ENCODE data around the gene SLC4A1AP. TPM values are rescaled to one million over a fixed set of nuclear protein-coding genes. Genes with fewer than 3 reads are reported as not detected.

SLC4A1AP gene
- total and polyA plus RNA-seq, 2 of the 13 experiments (the other 11 are each of a cell fraction or from before 2014, with no cell fraction given) = 15.3 to 44.6 TPM

- TF ChIP-seq GMEB1 (CRISPR knock-in tag; IDR thresholded peaks at IDR 0.05; ENCODE audit: borderline replicate concordance) (peak; percentile 28; the same call in 1 of the 2 replicates), ZBTB33 (CRISPR knock-in tag; IDR thresholded peaks at IDR 0.05) (no peak), ZNF709 (CRISPR knock-in tag; IDR thresholded peaks at IDR 0.05) (0 out of 2 replicates have a peak, but pooled peaks have one; percentile 81), ZNF280D (CRISPR knock-in tag; IDR thresholded peaks at IDR 0.05) (no peak), DNMT1 (CRISPR knock-in tag; IDR thresholded peaks at IDR 0.05) (peak; percentile 73; the same call in 1 of the 2 replicates), ZNF792 (CRISPR knock-in tag; IDR thresholded peaks at IDR 0.05) (no peak), MLLT10 (CRISPR knock-in tag; IDR thresholded peaks at IDR 0.05) (no peak), ZNF335 (CRISPR knock-in tag; IDR thresholded peaks at IDR 0.05) (no peak), ZNF207 (IDR thresholded peaks at IDR 0.05; ENCODE audit: borderline replicate concordance) (no peak), PCBP2 (optimal IDR thresholded peaks at IDR 0.05; ENCODE audit: low read depth, low read length, poor library complexity, severe bottlenecking) (no peak), ZFP36L1 (CRISPR knock-in tag; IDR thresholded peaks at IDR 0.05) (peak; percentile 78; the same call in 1 of the 2 replicates), ZNF674 (CRISPR knock-in tag; IDR thresholded peaks at IDR 0.05; ENCODE audit: low read depth) (no peak), IRX3 (CRISPR knock-in tag; IDR thresholded peaks at IDR 0.05; ENCODE audit: borderline replicate concordance, low read depth) (no peak), ZNF777 (CRISPR knock-in tag; IDR thresholded peaks at IDR 0.05) (no peak), ZFY (CRISPR knock-in tag; IDR thresholded peaks at IDR 0.05) (no peak), HDAC2 (CRISPR knock-in tag; IDR thresholded peaks at IDR 0.05) (no peak; the same call in 1 of the 2 replicates), GPN1 (CRISPR knock-in tag; IDR thresholded peaks at IDR 0.05; ENCODE audit: borderline replicate concordance) (no peak)
- TF ChIP-seq, protein P1, sequence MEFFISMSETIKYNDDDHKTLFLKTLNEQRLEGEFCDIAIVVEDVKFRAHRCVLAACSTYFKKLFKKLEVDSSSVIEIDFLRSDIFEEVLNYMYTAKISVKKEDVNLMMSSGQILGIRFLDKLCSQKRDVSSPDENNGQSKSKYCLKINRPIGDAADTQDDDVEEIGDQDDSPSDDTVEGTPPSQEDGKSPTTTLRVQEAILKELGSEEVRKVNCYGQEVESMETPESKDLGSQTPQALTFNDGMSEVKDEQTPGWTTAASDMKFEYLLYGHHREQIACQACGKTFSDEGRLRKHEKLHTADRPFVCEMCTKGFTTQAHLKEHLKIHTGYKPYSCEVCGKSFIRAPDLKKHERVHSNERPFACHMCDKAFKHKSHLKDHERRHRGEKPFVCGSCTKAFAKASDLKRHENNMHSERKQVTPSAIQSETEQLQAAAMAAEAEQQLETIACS (CRISPR knock-in tag; IDR thresholded peaks at IDR 0.05) = no peak
- TF ChIP-seq, protein P2, sequence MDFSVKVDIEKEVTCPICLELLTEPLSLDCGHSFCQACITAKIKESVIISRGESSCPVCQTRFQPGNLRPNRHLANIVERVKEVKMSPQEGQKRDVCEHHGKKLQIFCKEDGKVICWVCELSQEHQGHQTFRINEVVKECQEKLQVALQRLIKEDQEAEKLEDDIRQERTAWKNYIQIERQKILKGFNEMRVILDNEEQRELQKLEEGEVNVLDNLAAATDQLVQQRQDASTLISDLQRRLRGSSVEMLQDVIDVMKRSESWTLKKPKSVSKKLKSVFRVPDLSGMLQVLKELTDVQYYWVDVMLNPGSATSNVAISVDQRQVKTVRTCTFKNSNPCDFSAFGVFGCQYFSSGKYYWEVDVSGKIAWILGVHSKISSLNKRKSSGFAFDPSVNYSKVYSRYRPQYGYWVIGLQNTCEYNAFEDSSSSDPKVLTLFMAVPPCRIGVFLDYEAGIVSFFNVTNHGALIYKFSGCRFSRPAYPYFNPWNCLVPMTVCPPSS (IDR thresholded peaks at IDR 0.05) = no peak
Observed at GRCh38 chr2:27738349-27739057, 74.8 kb downstream of the SLC4A1AP start (continued).

Measured in HepG2 (cell line).